ENCODE measurements around the gene FGF22.

The FGF22 gene

GRCh38 chr19:594265-594870 is 45.3 kb upstream of the FGF22 start:
- no peak for TF ChIP-seq CTCF (conservative IDR thresholded peaks at IDR 0.05)
- H3K27ac ChIP-seq, result no peak overlapping the region

DNA sequence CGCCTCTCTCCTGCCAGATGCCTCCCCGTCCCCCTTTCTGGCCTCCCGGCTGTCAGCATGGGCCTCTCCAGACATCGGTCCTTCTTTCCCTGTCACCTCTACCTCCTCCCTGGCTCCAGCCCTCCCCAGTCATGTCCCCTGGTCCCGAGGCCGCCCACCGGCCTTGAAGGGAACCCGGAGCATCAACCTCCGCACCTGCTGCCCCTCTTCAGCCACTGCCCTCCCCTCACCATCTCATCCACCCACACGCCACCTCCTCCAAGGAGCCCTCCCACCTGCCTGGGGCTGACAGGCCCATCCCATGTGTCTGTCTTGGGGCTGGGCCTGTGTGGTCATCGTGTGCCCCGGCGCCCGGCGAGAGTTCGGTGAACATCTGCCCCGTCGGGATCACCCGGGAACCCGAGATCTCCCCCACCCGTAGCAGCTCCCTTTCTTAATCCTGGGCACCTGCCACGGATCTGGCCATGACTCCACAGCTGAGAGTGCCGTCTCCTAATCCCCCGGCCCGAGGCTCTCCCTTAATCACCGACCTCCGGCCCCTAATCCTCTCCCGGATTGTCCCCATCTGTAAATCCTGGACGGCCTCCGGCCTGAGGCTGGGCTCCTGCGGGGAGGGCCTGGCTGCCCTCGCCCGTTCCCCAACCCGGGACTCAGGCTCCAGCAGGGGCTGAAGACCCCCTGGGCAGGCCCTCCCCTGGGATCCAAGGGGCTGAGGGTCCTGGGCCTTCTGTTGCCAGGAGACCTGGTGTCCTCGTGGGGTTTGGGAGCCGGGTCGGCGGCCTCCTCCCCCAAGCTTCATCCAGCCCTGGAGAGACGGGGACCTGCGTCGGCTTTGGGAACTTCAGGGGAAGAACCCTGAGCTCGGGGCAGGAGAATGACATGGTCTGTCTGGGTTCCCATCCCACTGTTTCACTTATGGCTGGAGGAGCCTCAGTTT is 44.1 kb upstream of the FGF22 start:
- no peak for TF ChIP-seq CTCF (conservative IDR thresholded peaks at IDR 0.05)
- no peak overlapping the region for H3K27ac ChIP-seq

DNA sequence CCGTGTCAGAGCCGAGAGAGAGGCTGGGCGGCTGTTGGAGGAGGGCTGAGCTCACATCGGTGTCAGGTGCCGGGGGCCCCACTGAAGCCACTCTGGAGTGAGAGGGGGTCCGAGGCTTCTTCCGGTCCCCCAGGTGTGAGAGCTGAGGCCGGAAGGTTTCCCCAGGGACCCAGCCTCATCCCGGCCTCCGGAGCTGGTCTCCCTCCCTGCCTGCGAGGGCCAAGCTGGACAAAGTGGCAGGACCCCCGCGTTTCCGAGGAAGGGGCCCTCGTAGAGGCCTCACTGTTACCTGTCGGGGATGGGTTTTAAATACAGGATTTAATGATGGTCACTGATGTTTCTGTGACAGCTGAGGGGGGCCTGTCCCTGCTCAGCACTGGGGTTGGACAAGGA is 43.4 kb upstream of the FGF22 start:
- no peak for TF ChIP-seq CTCF (conservative IDR thresholded peaks at IDR 0.05)
- H3K27ac ChIP-seq, result no peak overlapping the region

- TF ChIP-seq CTCF (conservative IDR thresholded peaks at IDR 0.05), result no peak
- no peak overlapping the region for H3K27ac ChIP-seq
Measured at GRCh38 chr19:597406-598315, 42.0 kb upstream of the FGF22 start.

DNA sequence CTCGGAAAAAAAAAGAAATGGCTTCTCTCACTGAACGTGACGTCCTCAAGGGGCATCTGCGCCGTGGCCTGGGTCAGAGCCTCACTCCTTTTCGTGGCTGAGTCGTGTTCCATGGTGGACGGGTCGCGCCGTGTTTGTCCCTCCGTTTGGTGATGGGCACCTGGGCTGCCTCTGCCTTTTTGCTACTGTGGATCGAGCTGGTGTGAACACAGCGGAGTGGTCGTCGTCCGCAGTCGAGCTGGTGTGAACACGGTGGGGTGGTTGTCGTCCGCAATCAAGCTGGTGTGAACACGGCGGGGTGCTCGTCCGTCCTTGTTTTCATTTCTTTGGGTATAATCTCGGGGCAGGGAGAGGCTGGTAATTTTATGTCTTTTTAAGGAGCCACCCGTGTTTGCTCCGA is 38.4 kb upstream of the FGF22 start:
- TF ChIP-seq CTCF (conservative IDR thresholded peaks at IDR 0.05), result no peak
- no peak overlapping the region for H3K27ac ChIP-seq

- no peak overlapping the region for H3K27ac ChIP-seq
- no peak for TF ChIP-seq CTCF (conservative IDR thresholded peaks at IDR 0.05)
Measured at GRCh38 chr19:601790-602189, 37.9 kb upstream of the FGF22 start.
